ENCODE measurements around the gene ACAA1.
"Not testable (repeated sequence)": the region's sequence is repeated elsewhere in the genome, so short reads cannot be mapped to it uniquely, and the experiment has no call there.

The ACAA1 gene

GRCh38 chr3:38137615-38138348, 855 bp upstream of the ACAA1 start:
- peak; percentile 27 for TF ChIP-seq CTCF (IDR thresholded peaks at IDR 0.05; ENCODE audit: control insufficient read depth, insufficient read depth, low read depth, low read length, missing control alignments)
- DNase-seq (ENCODE audit: low read depth), result peak; percentile 29
- H3K4me3 ChIP-seq (ENCODE audit: control insufficient read depth, low read depth, low read length), result peak overlapping the region; percentile 88

- TF ChIP-seq CTCF (IDR thresholded peaks at IDR 0.05; ENCODE audit: control insufficient read depth, insufficient read depth, low read depth, low read length, missing control alignments), result no peak
- no peak for DNase-seq (ENCODE audit: low read depth)
- peak overlapping the region; percentile 88 for H3K4me3 ChIP-seq (ENCODE audit: control insufficient read depth, low read depth, low read length)
Measured at GRCh38 chr3:38136393-38136776, 542 bp downstream of the ACAA1 start.

GRCh38 chr3:38135621-38136277, 1.2 kb downstream of the ACAA1 start:
- DNase-seq (ENCODE audit: low read depth), result not testable (repeated sequence)
- H3K4me3 ChIP-seq (ENCODE audit: control insufficient read depth, low read depth, low read length), result peak overlapping the region; percentile 88

- not testable (repeated sequence) for DNase-seq (ENCODE audit: low read depth); H3K4me3 ChIP-seq (ENCODE audit: control insufficient read depth, low read depth, low read length)
Measured at GRCh38 chr3:38134517-38135143, 2.3 kb downstream of the ACAA1 start.

GRCh38 chr3:38133557-38134405, 3.1 kb downstream of the ACAA1 start:
- TF ChIP-seq CTCF (IDR thresholded peaks at IDR 0.05; ENCODE audit: control insufficient read depth, insufficient read depth, low read depth, low read length, missing control alignments), result no peak
- H3K4me3 ChIP-seq (ENCODE audit: control insufficient read depth, low read depth, low read length), result no peak overlapping the region
- DNase-seq (ENCODE audit: low read depth), result no peak

- no peak for TF ChIP-seq CTCF (IDR thresholded peaks at IDR 0.05; ENCODE audit: control insufficient read depth, insufficient read depth, low read depth, low read length, missing control alignments)
- H3K4me3 ChIP-seq (ENCODE audit: control insufficient read depth, low read depth, low read length), result no peak overlapping the region
- DNase-seq (ENCODE audit: low read depth), result no peak
Measured at GRCh38 chr3:38133209-38133556, 3.7 kb downstream of the ACAA1 start.

- TF ChIP-seq CTCF (IDR thresholded peaks at IDR 0.05; ENCODE audit: control insufficient read depth, insufficient read depth, low read depth, low read length, missing control alignments), result peak; percentile 62
- no peak overlapping the region for H3K4me3 ChIP-seq (ENCODE audit: control insufficient read depth, low read depth, low read length)
- DNase-seq (ENCODE audit: low read depth), result no peak
Measured at GRCh38 chr3:38131621-38132369, 5.1 kb downstream of the ACAA1 start.

All from AG09309 (cell line).